Measurements from ENCODE around the gene KCMF1. TPM values are rescaled to one million over a fixed set of nuclear protein-coding genes. Genes with fewer than 3 reads are reported as not detected.

KCMF1 gene
- 10 to 100 TPM; 40.6 to 46.7 TPM for total RNA-seq

DNA sequence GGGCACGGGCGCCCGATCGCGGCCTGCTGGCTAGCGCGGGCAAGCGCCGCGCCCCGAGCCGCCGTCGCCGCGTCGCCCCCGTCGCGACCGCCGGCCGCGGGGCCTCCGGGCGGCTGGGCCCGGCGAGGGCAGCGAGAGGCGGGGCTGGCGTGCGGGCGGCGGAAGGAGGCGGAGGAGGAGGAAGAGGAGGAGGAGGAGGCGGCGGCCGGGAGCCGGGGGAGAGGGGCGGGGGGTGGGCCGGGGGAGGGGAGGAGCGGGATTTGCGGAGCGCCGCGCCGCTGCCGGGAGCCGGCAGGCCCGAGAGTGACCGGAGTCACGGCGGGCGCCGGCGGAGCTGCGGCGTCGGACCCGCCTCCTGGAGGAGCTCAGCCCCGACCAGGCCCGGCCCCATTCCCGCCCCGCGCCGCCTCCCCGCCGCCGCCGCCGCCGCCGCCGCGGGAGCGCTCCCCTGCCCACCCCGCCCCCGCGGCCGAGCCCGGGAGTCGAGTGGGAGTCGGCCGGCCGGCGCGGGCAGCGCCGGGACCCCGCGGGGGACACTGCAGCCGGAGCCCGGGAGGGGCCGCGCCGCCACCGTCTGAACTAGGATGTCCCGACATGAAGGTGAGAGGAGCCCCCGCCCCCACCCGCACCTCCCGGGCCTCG, at the start of gene KCMF1:
KCMF1 (plus strand) TSS at position 294 of the 642 bp plus-strand sequence; CDS start at position 585, 291 bp downstream.
- Histone ChIP-seq H3K27me3 (replicated peaks; ENCODE audit: insufficient read depth) (no peaks in the 10 kb centered on the region), H3K36me3 (no peaks in the 10 kb centered on the region), H3K9me3 (no peaks in the 10 kb centered on the region), H3K4me1 (ENCODE audit: control insufficient read depth in 1 of 2, low read depth in 2 of 2) (peaks cover 25 to 52% of the 10 kb centered on the region in 2 donors), H3K4me3 (peak within 1 kb of the TSS; percentile 77), H3K27ac (peak within 1 kb of the TSS; percentile 87 to 92)
- DNase-seq (ENCODE audit: low spot score) (peak; percentile 16), ATAC-seq (ENCODE audit: insufficient number of reproducible peaks, low FRiP score, low read depth) (peak; percentile 74)
- TF ChIP-seq, protein P1, sequence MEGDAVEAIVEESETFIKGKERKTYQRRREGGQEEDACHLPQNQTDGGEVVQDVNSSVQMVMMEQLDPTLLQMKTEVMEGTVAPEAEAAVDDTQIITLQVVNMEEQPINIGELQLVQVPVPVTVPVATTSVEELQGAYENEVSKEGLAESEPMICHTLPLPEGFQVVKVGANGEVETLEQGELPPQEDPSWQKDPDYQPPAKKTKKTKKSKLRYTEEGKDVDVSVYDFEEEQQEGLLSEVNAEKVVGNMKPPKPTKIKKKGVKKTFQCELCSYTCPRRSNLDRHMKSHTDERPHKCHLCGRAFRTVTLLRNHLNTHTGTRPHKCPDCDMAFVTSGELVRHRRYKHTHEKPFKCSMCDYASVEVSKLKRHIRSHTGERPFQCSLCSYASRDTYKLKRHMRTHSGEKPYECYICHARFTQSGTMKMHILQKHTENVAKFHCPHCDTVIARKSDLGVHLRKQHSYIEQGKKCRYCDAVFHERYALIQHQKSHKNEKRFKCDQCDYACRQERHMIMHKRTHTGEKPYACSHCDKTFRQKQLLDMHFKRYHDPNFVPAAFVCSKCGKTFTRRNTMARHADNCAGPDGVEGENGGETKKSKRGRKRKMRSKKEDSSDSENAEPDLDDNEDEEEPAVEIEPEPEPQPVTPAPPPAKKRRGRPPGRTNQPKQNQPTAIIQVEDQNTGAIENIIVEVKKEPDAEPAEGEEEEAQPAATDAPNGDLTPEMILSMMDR (IDR thresholded peaks at IDR 0.05): no peak

DNA sequence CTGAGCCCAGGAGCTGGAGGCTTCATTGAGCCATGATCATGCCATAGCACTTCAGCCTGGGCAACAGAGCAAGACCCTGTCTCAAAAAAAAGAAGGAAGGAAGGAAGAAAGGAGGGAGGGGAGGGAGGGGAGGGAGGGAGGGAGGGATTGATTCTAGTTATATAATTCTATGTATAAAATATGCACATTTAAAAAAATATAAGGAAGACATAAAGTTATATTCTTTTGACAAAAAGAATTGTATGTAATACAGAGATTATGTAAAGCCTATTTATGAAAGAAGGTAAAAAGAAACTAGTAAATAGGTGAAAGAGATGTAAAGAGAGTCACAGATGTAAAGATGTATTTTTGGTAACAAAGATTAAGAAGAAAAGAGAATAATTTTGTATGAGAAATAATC, 48.0 kb upstream of the KCMF1 start:
- Histone ChIP-seq H3K9me3 (no peaks in the 10 kb centered on the region), H3K27me3 (replicated peaks; ENCODE audit: insufficient read depth) (no peaks in the 10 kb centered on the region), H3K27ac (no peak overlapping the region), H3K36me3 (no peaks in the 10 kb centered on the region), H3K4me1 (ENCODE audit: control insufficient read depth in 1 of 2, low read depth in 2 of 2) (peaks cover 11 to 30% of the 10 kb centered on the region in 2 donors), H3K4me3 (no peak overlapping the region)
- no peak for DNase-seq (ENCODE audit: low spot score)
- no peak for ATAC-seq (ENCODE audit: insufficient number of reproducible peaks, low FRiP score, low read depth)
- TF ChIP-seq, protein P1 (IDR thresholded peaks at IDR 0.05): no peak

DNA sequence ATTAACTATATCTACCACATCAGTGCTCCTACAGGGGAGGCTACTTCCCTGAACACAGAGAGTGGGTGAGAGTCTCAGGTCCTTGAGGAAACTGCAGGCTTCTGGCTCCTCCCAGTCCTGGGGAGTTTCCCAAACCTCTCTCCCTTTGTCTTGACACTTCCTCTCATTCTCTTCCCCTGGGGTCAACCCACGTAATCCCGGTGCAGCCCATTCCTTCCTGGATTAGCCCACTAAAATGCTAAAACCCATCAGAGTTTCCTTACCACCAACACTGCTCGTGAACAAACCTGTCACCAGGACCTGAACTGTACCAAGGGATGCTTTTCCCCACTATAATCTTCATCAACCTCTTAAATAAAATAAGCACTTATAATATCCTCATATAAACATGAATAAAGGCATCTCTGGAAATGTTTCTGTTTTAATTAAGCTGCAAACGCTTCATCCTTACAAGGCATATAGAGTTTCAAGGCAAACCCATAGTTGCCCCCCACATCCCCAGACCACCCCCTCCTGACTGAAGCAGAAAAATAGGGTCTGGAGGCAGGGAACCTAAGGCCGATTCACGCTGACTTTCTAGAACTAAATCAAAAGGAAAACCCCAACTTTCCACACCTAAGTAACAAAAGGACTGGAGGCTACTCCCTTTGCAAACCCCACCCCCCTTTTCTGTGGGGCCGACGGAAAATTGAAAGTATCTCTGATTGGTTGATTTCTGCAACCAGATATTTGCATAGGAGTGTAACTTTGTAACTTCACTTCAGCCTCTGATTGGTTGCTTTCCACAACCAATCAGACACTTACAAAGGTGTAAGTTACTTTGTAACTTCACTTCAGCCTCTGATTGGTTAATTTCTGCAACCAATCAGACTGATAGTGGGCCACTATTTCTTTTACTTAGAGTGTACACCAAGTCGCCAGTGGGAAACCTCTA, 46.5 kb upstream of the KCMF1 start:
- H3K36me3 ChIP-seq: no peaks in the 10 kb centered on the region
- H3K27me3 ChIP-seq (replicated peaks; ENCODE audit: insufficient read depth): no peaks in the 10 kb centered on the region
- DNase-seq (ENCODE audit: low spot score) (no peak), ATAC-seq (ENCODE audit: insufficient number of reproducible peaks, low FRiP score, low read depth) (no peak)
- H3K27ac ChIP-seq: no peak overlapping the region
- TF ChIP-seq, protein P1 (IDR thresholded peaks at IDR 0.05): no peak
- H3K4me3 ChIP-seq: no peak overlapping the region
- H3K9me3 ChIP-seq: no peaks in the 10 kb centered on the region
- peaks cover 11 to 29% of the 10 kb centered on the region in 2 donors for H3K4me1 ChIP-seq (ENCODE audit: control insufficient read depth in 1 of 2, low read depth in 2 of 2)

DNA sequence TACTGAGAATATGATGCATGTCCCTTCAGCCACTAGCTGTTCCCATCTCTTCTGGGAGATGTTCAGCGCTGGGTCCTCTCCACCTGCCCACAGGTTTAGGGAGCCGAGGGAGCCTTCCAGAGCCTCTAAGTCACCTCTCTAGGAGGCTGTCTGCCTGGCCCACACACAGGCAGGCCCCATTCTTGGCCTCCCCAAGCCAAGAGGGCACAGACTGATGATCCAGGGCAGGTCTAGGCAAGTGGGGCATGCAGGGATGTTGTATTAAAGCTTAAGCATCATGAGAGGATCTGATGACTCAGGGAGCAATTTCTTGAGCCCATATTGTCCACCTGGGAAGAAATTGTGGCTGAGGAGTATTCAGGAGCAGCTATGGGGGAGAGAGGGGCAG, 45.6 kb upstream of the KCMF1 start:
- H3K9me3 ChIP-seq: no peaks in the 10 kb centered on the region
- H3K27ac ChIP-seq: no peak overlapping the region
- no peaks in the 10 kb centered on the region for H3K27me3 ChIP-seq (replicated peaks; ENCODE audit: insufficient read depth)
- DNase-seq (ENCODE audit: low spot score) (no peak), ATAC-seq (ENCODE audit: insufficient number of reproducible peaks, low FRiP score, low read depth) (no peak)
- TF ChIP-seq, protein P1 (IDR thresholded peaks at IDR 0.05): no peak
- no peak overlapping the region for H3K4me3 ChIP-seq
- H3K36me3 ChIP-seq: no peaks in the 10 kb centered on the region
- peaks cover 9 to 20% of the 10 kb centered on the region in 2 donors for H3K4me1 ChIP-seq (ENCODE audit: control insufficient read depth in 1 of 2, low read depth in 2 of 2)

DNA sequence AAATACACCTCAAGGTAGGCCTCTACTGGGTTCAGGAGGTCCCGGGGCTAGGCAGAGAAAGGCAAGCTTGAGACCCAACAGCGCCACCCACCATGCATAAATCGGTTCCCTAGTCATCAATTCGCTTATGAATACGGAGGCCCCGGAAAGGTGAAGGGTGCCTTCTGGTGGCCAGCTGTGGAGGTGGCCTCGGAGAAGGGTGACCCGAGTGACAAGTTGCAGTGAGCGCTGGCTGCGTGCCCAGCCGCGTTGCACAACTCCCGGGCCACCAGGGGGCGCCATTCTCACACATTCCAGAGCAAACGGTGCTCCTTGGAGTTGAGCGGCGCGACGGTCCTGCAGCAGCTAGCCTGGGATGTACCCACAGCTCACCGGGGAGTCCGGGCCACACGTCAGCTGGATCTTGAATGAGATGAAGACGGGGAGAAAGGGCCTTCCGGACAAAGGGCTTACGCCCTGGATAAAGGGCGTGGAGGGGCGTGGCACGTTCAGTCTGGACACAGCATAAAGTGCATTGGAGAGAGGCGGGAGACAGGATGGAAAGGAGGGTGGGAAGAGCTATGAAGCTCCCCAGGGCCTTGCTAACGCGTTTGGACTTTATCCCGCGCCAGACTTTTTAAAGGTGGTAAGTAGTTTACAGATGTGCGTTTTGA, 45.1 kb upstream of the KCMF1 start:
- peak; percentile 85 for ATAC-seq (ENCODE audit: insufficient number of reproducible peaks, low FRiP score, low read depth)
- H3K4me3 ChIP-seq: peak overlapping the region; percentile 61
- H3K4me1 ChIP-seq (ENCODE audit: control insufficient read depth in 1 of 2, low read depth in 2 of 2): peaks cover 8 to 17% of the 10 kb centered on the region in 2 donors

More for the DNA sequence above, 45.1 kb upstream of the KCMF1 start:
- Histone ChIP-seq H3K27ac (no peak overlapping the region), H3K9me3 (no peaks in the 10 kb centered on the region), H3K27me3 (replicated peaks; ENCODE audit: insufficient read depth) (no peaks in the 10 kb centered on the region), H3K36me3 (no peaks in the 10 kb centered on the region)
- TF ChIP-seq, protein P1 (IDR thresholded peaks at IDR 0.05): peak; percentile 96
- peak; percentile 90 for DNase-seq (ENCODE audit: low spot score)

All from thoracic aorta (tissue), 2 donors.